PC-9 (cell line): Measurements from ENCODE around the gene BTBD18. TPM values are rescaled to one million over a fixed set of nuclear protein-coding genes. Genes with fewer than 3 reads are reported as not detected.

Experiments
- Bru-seq: library from RNA; stranded (reverse); fragments of 400-500 nt; gene quantifications from one replicate; lab custom pipeline; 2021; lab: Mats Ljungman, UMichigan
- BruChase-seq, 2 experiments: library from RNA; stranded (reverse); fragments of 400-500 nt; gene quantifications; one replicate each; lab custom pipeline; 2021; lab: Mats Ljungman, UMichigan
- BruUV-seq: library from RNA; stranded (reverse); fragments of 400-500 nt; replicated peaks from 2 replicates; lab custom pipeline; 2021; lab: Mats Ljungman, UMichigan
- CTCF ChIA-PET: fragments of 300-600 bp; sonication (Branson Sonifier 250); formaldehyde crosslinking; loops from one replicate; lab custom pipeline; 2022; ENCODE audit warnings: antibody characterized with exemption; lab: Charles Lee
- POLR2A ChIA-PET: fragments of 300-600 bp; sonication (Branson Sonifier 250); formaldehyde crosslinking; loops from one replicate; lab custom pipeline; 2022; ENCODE audit warnings: antibody characterized with exemption; ENCODE audit not compliant: unreplicated experiment; lab: Charles Lee
- DNase-seq, 2 experiments: peaks; one replicate each; pipeline versions ENCODE4 v3.0.0 to v3.0.0-alpha.2; 2015 to 2022; ENCODE audit warnings: mixed read lengths in 1 of 2
- H2AFZ ChIP-seq: fragments of 200-600 bp; sonication (generic); 2 replicates; pipeline ENCODE4 v1.8.1; 2017; ENCODE audit warnings: antibody characterized with exemption
- H3F3A ChIP-seq: fragments of 200-600 bp; sonication (generic); 2 replicates; pipeline ENCODE4 v1.8.1; 2017; ENCODE audit warnings: antibody characterized with exemption, mild to moderate bottlenecking, low read depth; ENCODE audit not compliant: insufficient read depth
- H3K27ac ChIP-seq: fragments of 200-600 bp; sonication (generic); 2 replicates; pipeline ENCODE4 v1.6.1; 2016; ENCODE audit warnings: mixed run types
- H3K27me3 ChIP-seq: fragments of 200-600 bp; sonication (generic); 2 replicates; pipeline ENCODE4 v1.6.1; 2016; ENCODE audit warnings: low read depth, mixed run types; ENCODE audit not compliant: insufficient read depth
- H3K36me3 ChIP-seq: fragments of 200-600 bp; sonication (generic); 2 replicates; pipeline ENCODE4 v1.6.1; 2016; ENCODE audit warnings: low read depth, mixed run types
- H3K4me1 ChIP-seq: fragments of 200-600 bp; sonication (generic); replicated peaks from 2 replicates; pipeline ENCODE4 v1.6.1; 2016; ENCODE audit warnings: mixed run types; ENCODE audit not compliant: insufficient read depth
- H3K4me2 ChIP-seq: fragments of 200-600 bp; sonication (generic); 2 replicates; pipeline ENCODE4 v1.6.1; 2017; ENCODE audit warnings: mixed run types
- H3K4me3 ChIP-seq: fragments of 200-600 bp; sonication (generic); 2 replicates; pipeline ENCODE4 v1.6.1; 2016; ENCODE audit warnings: mixed run types
- H3K79me2 ChIP-seq: fragments of 200-600 bp; sonication (generic); 2 replicates; pipeline ENCODE4 v1.6.1; 2017; ENCODE audit warnings: low read depth, mixed run types
- H3K9me2 ChIP-seq: fragments of 200-600 bp; sonication (generic); 2 replicates; pipeline ENCODE4 v1.8.1; 2017; ENCODE audit warnings: mild to moderate bottlenecking; ENCODE audit not compliant: insufficient read depth
- H3K9me3 ChIP-seq: fragments of 200-600 bp; sonication (generic); 2 replicates; pipeline ENCODE4 v1.8.1; 2016; ENCODE audit warnings: low read depth; ENCODE audit not compliant: insufficient read depth
- H4K20me1 ChIP-seq: fragments of 200-600 bp; sonication (generic); 2 replicates; pipeline ENCODE4 v1.8.1; 2017; ENCODE audit not compliant: insufficient read depth
- EZH2 ChIP-seq: fragments of 200-600 bp; sonication (generic); IDR thresholded peaks from 2 replicates; pipeline ENCODE4 v1.8.0; 2017; ENCODE audit warnings: antibody characterized with exemption, low read depth
- intact Hi-C: fragments of 100-400 bp; cut with micrococcal nuclease; formaldehyde crosslinking; loops from one replicate; pipeline ENCODE4 v1.10.0; 2022; ENCODE audit not compliant: unreplicated experiment
- long read RNA-seq: library from polyadenylated mRNA; stranded (forward); transcript quantifications from one replicate; pipeline ENCODE4 v2.0.0, GENCODE V29; 2022
- total RNA-seq: library from RNA; stranded (reverse); gene quantifications from 2 replicates; pipeline ENCODE4 v1.2.3, GENCODE V29; 2021
- TF ChIP-seq, protein P1 (sequence below): fragments of 200-600 bp; sonication (generic); conservative IDR thresholded peaks from 2 replicates; pipeline ENCODE4 v1.6.1; 2017; ENCODE audit warnings: mixed run types, antibody characterized with exemption, mild to moderate bottlenecking, moderate library complexity

BTBD18 gene, protein sequence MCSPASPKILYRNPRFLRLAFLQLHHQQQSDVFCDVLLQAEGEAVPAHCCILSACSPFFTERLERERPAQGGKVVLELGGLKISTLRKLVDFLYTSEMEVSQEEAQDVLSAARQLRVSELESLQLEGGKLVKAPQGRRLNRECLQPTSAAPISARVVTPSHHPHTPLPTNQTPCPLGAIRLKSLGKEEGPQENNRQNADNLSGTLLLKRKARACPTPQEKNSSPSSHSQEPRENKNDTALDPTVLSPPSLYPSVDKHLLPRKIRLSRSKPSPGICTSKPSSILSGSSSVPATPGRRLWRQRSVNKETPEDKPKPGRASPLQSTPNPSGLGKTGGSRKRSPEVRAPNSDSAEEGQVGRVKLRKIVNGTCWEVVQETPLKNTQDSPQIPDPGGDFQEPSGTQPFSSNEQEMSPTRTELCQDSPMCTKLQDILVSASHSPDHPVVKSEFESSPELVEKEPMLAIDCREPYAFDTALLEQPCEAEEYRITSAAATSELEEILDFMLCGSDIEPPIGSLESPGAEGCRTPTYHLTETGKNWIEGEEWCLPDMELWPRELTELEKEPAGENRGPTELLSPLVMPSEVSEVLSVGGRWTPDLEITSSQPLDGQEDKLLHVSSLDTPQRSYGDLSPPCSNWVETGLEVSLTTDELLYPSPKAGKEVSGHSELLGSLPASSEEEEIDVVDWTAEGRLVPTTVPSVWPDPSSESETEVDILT
- not detected in 2 replicates for total RNA-seq
- percentile 11 among the genes with signal in this experiment for Bru-seq, nascent RNA
- BruChase-seq, experiment 1, labeled RNA remaining after a 2-hour chase = not detected
- BruChase-seq, experiment 2, labeled RNA remaining after a 6-hour chase = not detected
- long read RNA-seq = 0 reads

DNA sequence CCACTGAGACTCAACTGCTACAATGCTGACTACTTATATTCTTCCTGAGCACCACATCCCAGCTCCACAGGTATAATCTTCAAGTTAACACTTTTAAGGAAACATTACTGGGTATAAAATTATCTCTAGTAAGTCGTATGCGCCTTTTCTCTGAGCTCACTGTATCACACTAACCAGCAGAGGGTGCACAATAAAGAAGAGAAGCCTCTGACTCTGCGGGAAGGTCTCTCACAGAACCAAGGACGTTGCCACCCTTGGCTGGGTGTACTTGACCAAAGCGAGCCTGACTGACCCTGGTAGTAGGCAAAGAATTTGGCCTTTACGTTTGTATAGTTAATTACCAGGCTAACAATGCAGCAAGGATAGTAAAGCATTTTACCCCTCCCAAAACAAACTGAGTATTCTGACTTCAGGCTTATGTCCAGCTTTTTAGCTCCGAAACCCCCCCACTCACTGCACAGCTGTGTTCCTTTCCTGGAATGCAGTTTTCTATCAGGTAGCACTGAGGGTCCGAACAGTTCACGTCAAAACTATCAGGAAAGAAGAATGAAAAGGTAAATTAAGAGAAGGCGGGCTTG, at the start of gene BTBD18:
Gene BTBD18, minus strand, starts transcription at position 144 of the 578 bp plus-strand sequence. CDS start 631 bp downstream, outside the sequence.
- H4K20me1 ChIP-seq = no peaks in the 10 kb centered on the region
- H3F3A ChIP-seq = peaks cover 26% of the 10 kb centered on the region
- H3K27me3 ChIP-seq = no peaks in the 10 kb centered on the region
- no TSS peak for BruUV-seq
- no peaks in the 10 kb centered on the region; the same call in 1 of the 2 replicates for H3K4me1 ChIP-seq
- no peaks in the 10 kb centered on the region for H3K79me2 ChIP-seq
- H3K4me3 ChIP-seq = no peak within 1 kb of the TSS
- no peaks in the 10 kb centered on the region for H3K9me3 ChIP-seq
- intact Hi-C loops = no loop called here
- POLR2A ChIA-PET = interaction anchor here (0.5 to 0.6 kb wide), 4 partner anchors 16 to 825 kb away, joined by 3 to 11 read pairs (median 8); partner anchors contain the start of gene SSRP1
- H2AFZ ChIP-seq = no peak within 1 kb of the TSS
- TF ChIP-seq, protein P1, sequence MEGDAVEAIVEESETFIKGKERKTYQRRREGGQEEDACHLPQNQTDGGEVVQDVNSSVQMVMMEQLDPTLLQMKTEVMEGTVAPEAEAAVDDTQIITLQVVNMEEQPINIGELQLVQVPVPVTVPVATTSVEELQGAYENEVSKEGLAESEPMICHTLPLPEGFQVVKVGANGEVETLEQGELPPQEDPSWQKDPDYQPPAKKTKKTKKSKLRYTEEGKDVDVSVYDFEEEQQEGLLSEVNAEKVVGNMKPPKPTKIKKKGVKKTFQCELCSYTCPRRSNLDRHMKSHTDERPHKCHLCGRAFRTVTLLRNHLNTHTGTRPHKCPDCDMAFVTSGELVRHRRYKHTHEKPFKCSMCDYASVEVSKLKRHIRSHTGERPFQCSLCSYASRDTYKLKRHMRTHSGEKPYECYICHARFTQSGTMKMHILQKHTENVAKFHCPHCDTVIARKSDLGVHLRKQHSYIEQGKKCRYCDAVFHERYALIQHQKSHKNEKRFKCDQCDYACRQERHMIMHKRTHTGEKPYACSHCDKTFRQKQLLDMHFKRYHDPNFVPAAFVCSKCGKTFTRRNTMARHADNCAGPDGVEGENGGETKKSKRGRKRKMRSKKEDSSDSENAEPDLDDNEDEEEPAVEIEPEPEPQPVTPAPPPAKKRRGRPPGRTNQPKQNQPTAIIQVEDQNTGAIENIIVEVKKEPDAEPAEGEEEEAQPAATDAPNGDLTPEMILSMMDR = peak; percentile 63
- no peak for TF ChIP-seq EZH2
- H3K36me3 ChIP-seq = no peaks in the 10 kb centered on the region
- DNase-seq = peak; percentile 18 to 50
- H3K4me2 ChIP-seq = no peak within 1 kb of the TSS
- CTCF ChIA-PET = interaction anchor here (0.6 to 1.7 kb wide), 7 partner anchors 10 to 49 kb away, joined by 3 to 17 read pairs (median 3); partner anchors contain the start of genes CTNND1 and SELENOH
- no peaks in the 10 kb centered on the region for H3K9me2 ChIP-seq
- no peak within 1 kb of the TSS for H3K27ac ChIP-seq

DNA sequence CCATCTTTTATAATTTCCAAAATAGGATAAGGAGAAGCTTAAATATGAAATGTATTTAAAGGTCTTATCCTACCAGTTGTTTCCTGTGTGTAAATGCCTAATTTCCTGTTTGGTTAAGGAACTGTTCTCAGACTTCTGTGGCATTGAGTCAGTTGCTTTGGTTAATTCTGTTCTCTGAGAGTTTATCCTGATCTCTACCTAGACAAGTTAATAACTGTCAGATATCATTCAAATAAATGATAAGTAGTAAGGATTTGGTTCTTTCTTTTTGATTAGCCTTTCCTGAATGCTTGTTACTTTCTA, 49.5 kb upstream of the BTBD18 start:
- no TSS peak for BruUV-seq
- intact Hi-C loops = loop anchor here (5.0 to 10.0 kb wide), 2 partner anchors 266 to 711 kb away; partner anchors contain the start of genes SMTNL1 and TIMM10

More for the DNA sequence above, 49.5 kb upstream of the BTBD18 start:
- DNase-seq = no peak
- CTCF ChIA-PET = interaction anchor here (0.6 to 2.3 kb wide), 10 partner anchors 22 to 121 kb away, joined by 3 to 25 read pairs (median 9); partner anchors contain the start of genes BTBD18, CTNND1, MED19 and SELENOH
- Histone ChIP-seq H2AFZ (no peak overlapping the region), H3K4me2 (peak overlapping the region; percentile 57), H3K9me3 (no peaks in the 10 kb centered on the region), H4K20me1 (peaks cover 24% of the 10 kb centered on the region), H3K4me1 (peaks cover 35% of the 10 kb centered on the region), H3K79me2 (peaks cover 60% of the 10 kb centered on the region), H3K36me3 (peaks cover 61% of the 10 kb centered on the region), H3K4me3 (no peak overlapping the region), H3K27ac (peak overlapping the region; percentile 94), H3F3A (peaks cover 52% of the 10 kb centered on the region), H3K27me3 (no peaks in the 10 kb centered on the region), H3K9me2 (no peaks in the 10 kb centered on the region)
- POLR2A ChIA-PET = interaction anchor here (0.6 to 1.4 kb wide), 12 partner anchors 20 to 536 kb away, joined by 3 to 25 read pairs (median 6); partner anchors contain the start of genes MED19, TMX2 and UBE2L6
- no peak for TF ChIP-seq EZH2
- TF ChIP-seq, protein P1 = no peak
